ENCODE data around the gene VSIG4.
"Not testable (repeated sequence)": the region's sequence is repeated elsewhere in the genome, so short reads cannot be mapped to it uniquely, and the experiment has no call there.

VSIG4 gene

DNA sequence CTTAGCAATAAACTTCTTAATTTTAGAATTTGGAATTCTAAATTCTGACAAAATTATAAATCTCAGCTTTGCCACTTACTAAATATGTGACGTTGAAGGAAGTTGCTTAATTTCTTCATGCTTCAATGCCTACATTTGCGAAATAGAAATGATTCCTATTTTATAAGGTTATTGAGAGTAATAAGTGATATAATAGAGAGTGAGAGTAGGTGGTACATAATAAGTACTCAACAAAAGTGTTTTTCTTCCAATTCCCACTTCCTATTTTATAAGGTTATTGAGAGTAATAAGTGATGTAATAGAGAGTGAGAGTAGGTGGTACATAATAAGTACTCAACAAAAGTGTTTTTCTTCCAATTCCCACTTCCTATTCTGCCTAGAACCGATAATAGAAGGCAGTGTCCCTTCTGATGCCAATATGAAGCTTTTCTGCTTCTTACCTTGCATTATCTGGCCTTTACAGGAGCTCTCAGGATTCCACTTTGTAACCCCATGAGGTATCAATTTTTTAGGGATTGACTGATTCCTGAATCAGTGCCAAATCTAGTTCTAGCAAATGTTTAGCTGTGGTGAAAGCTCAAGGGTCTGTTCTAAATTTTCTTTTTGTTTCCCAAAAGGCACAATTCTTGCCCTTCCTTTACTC is 31.4 kb downstream of the VSIG4 start:
- DNase-seq, result no peak

DNA sequence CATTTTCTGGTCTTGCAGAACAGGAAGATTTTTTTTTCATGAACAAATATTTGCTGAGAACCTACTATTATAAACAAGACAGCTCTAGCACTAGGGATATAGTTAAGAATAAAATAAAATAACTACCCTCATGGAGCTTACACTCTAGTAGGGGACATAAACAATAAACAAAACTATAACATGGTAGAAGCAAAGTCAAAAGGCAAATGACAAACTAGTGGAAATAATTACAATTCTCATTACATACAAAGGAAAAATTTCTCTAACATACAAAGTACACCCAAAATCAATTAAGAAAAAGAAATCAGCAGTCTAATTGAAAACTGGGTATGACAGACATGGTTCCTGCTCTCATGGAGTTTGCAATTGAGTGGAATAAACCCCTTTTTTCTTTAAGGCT is 32.0 kb downstream of the VSIG4 start:
- no peak for DNase-seq

DNA sequence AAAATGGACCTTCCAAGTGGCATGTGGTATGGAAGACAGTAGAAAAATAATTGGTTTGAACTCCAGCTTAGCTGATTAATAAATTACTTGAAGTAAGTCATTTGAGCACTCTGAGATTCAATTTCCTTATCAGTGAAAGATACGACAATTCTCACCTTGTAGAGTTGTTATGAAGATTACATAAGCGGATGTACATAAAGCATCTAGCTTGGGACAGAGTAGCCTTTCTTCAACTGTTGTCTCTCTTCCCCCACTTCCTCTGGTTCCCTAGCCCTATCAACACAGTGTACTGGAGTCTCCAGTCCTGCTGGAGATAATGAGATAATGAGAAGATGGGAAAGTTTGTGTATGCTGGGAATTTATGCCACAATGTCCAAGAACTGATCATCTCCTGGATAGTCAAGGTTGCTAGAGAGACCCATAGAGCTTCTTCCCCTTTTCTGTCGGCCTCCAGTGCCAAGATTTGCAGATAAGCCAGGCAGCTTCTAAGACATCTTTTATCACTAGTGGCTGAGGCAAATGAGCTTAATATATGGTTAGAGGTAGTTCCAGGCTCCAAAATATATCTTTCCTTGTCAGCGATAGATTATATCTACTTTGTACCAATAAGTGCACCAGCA is 33.9 kb downstream of the VSIG4 start:
- no peak for DNase-seq

DNA sequence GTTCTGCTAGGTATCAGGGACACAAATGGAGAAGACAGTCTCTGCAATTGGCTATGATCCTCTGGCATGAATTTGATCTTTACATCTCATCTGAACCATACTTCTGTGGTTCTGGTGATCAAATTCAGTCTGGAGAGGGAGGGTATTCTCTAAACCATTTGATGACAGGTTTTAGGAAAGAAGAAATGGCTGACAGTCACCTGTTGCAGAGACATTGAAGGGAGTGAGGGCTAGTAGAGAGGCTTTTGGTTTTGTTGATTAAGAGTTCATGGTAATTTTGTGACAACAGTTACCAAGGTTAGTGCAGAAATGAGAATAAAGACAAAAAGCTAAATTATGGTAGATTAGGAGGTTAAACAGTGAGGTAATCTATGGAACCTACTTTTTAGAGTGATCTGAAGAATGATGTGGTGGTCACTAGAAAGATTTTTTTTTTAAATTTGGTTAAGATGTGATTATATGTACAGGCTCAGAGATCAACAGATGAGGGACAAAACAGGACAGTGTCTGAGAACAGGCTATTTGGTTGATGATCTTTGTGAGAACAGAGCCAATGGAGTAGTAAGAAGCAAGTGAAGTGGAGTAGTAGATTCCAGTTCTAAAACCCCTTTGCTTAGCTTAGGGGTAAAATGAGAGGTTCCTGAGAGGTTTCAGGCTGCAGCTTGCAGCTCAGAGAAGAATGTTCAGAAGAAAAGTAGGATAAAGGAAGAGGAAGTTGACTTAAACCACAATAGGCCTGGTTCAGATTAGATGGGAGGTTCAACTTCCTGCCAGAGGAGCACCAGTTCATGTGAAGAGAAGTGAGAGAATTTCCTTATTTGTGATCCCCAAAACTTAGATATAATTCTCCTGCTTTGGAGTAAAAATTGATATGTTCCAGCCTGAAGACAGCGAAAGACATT is 34.7 kb downstream of the VSIG4 start:
- no peak for DNase-seq

DNA sequence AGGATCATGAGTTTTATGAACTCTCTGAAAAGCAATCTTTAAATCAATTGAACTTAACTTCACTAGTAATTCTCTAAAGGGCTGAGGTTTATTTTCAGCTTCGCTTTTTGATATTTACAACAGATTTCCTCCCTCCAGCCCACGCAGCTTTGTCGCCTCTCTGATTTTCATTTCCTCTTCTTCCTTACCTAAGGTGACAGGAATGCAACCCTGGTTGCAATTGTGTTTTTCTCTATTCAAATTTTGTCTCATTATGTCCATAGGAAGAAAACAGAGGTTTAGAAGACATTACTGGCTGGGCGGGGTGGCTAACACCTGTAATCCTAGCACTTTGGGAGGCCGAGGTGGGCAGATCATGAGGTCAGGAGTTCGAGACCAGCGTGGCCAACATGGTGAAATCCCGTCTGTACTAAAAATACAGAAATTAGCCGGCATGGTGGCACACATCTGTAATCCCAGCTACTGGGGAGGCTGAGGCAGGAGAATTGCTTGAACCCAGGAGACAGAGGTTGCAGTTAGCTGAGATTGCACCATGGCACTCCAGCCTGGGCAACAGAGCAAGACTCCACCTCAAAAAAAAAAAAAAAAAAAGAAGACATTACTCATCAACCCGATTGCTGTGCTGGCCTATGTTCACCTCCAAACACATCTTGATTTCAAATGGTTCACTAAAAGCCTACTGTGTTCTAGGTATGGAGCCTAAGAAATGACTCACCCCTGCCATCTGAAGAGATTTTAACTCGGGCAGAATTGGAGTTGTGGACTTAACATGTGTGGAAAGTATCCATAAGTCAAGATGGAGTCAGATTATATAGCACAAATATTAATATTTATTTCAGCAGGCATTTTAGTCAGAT is 36.8 kb downstream of the VSIG4 start:
- no peak for DNase-seq

DNA sequence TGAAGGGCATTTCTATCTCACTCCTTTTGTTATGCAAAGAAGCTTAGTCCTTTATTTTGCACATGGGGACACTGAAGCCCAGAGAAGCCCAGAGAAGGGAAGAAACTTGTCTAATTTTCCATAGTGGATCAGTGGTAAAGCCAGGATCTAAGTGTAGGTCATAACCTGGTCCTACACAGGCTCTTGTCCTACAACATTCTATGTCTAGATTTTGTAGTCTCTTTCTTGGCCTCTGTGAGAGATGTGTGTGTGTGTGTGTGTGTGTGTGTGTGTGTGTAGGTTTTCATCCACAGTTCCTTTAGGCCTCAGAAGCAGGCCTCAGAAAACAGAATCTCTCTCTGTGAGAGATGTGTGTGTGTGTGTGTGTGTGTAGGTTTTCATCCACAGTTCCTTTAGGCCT is 38.3 kb downstream of the VSIG4 start:
- no peak for DNase-seq

DNA sequence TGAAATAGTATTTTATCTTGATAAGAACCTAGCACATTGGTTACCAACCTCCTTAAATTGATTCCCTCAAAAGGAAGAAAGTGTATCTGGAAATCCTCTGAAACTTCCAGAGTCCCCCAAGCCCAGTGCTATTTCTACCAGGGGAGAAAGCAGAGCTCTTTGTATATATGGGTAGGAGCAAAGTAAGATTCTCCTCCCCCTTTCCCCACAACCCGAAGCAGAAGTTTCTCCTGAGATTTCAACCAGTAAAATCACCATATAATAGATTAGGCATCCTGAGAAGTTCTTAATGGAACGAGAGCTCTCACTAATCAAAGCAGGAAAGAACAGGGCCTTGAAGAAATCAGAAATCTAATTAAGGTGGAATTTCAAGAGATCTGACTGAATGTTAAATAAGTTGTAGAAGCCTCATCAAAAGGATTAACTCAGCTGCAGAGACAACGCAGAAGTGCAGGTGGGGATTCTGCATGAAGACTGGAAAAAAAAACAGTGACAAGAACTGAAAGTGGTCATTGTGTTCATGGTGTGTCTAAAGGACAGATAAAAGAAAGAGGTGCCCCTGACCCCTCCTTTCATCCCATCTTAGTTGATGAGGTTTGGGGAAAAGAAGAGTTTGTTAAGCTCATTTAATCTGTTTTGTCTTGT is 39.1 kb downstream of the VSIG4 start:
- no peak for DNase-seq

DNA sequence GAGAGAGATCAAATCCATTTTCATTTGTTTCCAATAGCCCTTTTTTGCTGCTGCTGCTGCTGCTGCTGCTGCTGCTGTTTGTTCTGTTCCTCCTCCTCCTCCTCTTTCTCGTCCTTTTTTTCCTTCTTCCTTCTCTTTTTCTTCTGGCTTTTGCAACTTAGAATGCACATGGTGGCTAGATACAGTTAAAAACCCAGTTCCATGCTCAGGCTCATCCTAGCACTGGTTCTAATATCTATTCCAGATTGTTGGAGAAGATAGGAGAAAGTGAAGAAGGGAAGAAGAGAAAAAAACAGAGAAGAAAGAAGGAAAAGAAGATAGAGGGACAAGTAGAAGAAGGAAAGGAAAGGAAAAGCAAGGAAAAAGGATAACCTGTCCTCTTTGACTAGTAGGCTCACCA is 39.7 kb downstream of the VSIG4 start:
- no peak for DNase-seq

DNA sequence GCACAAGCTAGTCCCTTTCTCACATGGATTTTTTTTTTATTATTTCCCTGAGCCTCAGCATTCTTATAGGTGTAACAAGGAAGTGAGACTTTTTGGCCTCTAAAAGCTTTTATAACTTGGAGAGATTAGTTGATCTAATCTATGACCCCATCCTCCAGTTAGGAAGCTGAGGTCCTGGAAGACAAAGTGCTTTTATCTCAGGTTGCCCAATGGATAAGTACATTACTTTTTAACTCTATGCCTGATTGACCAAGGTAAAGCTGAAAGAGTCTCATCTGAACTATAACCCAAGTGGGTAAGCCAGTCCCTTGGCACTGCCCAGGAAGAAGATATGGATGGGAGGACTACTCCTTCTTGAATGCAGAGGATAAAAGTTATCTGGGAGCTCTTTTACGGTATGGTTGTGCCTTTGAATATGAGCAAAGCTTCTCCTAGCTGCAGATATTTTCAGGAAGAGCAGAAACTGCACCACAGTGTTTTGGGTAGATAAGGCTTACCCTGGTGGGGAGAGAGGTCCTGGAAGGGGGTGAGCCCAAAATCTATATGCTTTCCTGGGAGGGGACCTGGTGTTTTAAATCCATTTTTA is 40.2 kb downstream of the VSIG4 start:
- no peak for DNase-seq

DNA sequence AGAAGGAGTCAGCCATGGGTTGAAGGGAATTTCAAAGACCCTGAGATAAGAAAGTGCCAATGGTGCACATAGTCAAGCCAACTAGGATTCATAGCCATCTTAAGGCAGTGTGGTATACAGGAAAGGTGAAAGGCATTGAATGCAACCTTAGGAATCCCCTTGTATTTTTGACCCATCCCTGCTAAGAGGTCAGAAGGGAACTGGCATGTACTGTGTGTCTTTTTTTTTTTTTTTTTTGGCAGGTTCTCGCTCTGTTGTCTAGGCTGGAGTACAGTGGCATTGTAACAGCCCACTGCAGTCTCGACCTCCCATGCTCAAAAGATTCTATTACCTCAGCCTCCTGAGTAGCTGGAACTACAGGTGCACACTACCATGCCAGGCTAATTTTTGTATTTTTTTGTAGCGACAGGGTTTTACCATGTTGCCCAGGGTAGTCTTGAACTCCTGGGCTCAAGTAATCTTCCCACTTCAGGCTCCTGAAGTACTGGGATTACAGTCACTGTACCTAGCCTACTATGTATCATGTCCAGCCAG is 40.8 kb downstream of the VSIG4 start:
- no peak for DNase-seq

DNA sequence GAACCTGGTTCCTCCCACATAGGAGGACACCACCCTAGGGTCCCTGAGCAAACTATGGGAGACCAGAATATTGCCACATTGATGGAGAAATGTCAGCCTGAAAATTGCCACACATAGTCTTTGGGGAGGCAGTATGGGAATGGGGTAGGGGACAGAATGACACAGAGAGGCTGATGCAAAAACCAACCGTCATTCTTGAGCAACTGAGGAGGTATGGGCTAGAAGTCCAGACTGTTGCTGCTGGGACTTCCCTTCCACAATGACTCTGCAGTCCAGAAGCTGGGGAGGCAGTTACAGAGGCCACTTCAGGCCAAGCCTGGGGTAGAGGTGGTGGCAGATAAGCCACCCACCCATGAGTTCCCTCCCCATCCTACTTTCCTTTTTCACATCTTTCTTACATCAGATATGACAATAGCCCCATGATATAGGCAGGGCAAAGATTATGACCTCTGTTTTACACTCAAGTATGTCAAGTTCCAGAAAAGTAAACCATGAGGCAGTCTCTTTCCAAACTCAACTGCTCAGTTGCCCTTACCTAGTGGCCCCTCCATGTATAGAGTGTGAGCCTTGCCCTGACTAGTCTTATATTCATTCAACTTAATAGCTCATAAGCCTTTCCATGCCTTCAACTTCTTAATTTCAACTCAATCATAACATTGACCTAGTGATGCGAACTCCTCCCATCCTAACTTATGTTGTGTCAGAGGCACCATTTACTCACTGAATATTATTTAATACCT is 41.7 kb downstream of the VSIG4 start:
- no peak for DNase-seq

DNA sequence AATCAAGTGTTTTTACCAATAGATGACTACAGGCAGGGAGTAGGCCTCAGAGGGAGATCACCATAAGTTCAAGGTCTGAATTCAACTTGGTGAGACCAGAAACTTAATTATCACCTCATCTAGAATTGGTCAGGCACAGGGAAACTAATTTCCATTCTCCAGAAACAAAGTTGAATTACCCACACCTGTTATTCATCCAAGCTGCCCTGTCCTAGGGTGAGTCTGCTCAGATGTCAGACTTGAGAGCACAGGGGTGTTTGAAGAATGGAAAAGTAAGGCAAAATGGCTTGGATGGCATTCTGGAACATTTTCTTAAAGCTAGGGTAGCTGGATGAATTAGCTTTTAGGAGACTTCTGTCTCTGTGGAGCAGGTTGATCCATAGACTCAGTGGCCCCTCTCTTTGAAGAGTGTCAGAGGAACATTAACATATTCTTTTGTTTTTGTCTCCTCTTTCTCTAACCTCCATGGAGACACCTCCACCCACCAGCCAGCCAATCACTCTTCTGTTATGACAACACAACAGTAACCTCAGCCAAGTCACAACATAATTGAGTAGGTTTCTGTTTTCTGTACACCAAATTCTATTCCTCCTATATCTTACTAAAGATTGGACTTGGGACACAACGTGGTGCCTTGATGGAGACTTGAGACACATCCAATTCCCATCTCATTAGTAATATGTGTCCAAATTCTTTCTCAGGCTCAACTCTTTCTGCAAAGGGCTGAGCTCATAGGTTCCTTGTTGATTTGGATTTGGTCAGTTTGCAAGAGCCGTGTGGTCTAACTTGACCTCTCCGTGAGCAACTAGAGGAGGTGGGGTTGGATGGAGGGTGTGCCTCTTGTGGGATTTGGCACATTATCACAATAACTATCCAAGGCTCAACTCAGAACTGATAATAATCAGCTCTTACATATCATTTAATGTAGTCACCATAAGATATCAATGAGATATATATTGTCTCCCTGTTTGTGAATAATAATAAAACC is 45.1 kb downstream of the VSIG4 start:
- no peak for DNase-seq

DNA sequence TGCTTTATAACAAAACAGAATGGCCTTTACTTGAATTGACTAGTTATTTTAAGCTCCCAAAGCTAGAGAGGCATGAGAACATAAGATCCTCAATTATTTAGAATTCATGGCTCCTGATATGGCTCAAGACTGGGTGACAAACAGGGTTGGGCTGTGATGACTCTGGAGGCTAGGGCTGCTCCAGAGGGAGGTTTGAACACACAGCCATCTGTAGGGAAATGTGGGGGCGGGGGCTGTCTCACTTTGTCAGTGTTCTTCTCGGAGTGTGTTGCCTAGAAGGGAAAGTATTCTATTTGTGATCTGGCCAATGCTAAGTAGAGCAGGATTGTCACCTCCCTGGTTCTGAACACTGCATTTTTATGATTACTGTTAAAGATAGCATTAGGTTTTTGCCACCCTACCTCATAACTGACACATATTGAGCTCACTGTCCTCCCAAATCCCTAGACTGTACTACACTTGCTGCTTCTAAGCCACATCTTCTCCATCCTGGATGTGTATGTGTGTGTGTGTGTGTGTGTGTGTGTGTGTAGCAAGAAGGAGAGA is 45.9 kb downstream of the VSIG4 start:
- no peak for DNase-seq

DNA sequence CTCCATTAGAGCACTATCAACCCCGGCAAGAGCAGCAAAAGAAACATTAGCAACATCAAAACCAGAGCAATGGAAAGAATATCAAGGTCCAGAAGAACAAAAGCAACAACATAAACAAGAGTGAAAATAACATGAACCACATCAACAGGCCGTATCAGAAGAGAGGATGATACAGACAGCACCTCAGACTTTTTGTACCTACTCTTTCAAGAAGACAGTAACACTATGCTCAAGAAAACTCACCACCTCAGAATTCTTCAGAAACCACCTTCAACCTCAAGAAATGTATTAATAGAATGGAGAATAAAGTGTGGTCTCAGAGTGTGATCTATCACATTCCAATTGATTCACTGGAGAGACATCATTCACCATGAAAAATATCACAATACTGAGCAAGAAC is 46.5 kb downstream of the VSIG4 start:
- no peak for DNase-seq

DNA sequence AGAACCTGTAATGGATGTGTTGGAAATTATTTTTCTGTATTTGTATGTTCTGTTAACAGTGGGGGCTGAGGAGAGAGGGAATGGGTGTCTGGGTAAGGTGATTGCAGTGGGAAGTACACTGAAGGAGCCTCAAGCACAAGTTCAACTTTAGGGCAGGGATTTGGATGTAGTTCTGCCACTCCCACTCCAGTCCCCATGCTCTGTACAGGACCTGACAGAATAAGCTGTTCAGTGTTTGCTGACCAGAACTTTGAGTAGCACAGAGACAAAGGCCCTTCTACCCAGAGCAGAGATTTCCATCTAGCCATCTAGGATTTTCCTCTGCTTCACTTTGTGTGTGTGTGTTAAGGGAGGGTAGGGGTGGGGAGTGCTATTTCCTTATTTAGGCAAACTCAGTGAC is 49.2 kb downstream of the VSIG4 start:
- no peak for DNase-seq

DNA sequence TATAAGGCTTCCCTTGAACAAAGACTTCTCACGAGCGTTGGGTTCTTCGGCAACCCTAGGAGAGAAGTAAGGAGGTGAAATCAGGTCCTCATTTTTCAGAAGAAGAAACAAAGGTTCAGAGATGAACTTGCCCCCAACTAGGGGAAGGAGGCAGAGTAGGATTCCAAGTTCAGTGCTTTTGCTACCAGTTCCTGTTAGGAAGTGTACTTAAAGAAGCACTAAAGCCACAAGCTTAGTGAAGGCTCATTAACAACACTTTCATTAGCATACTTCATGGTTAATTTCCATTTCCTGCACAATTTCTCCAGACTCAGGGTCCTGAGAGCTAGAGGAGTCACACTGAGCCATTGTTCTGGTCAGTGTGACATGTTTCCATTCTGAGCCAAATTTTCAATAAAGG is 52.1 kb downstream of the VSIG4 start:
- DNase-seq, result no peak

DNA sequence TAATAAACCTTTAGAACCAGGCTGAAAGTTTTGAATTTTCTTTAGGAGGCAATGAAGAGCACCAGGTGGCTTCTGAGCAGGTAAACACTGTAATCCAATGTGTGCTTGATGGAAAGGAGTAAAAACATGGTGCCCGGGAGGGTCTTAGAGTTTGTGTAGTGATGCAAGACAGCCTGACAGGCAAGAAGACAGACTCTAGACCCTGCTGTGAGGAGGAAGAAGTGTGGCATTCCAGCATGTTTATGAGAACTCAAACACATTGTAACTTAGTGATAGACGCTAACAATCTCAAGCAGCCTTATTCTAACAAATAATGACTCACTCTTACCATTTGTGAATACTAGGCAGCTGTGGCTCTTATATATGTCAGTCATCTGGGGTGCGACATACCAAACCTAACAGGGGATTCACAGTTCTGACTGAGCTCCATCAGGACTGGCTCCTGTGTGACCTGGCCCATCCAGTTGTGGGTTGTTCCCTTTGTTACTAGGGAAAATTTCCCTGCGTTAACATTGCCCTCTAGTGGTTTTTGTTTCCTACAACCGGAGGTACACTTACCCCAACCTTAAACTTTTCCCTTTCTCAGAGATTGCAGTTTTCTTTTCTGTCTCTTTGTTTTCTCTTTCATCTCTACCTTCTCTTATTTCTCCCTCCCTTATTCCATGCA is 53.8 kb downstream of the VSIG4 start:
- peak in 1 of 14 donors; percentile 8 for DNase-seq

DNA sequence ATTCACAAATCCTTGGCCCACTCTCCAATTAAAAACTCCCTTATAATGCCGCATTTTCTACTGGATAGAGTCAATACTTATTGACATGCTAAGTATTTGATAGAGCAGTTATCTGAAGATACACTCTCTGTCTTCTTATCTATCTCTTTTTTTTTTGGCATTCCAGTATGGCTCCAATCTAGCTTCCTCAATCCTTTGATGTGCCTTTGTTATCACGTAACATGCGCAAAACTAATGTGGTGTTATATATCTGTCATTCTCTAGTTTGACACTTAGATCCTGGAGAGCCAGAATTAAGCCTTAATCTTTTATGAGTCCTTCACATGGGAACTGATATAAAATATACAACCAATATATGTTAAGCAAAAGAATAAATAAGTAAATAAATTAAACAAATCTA is 54.7 kb downstream of the VSIG4 start:
- no peak for DNase-seq

DNA sequence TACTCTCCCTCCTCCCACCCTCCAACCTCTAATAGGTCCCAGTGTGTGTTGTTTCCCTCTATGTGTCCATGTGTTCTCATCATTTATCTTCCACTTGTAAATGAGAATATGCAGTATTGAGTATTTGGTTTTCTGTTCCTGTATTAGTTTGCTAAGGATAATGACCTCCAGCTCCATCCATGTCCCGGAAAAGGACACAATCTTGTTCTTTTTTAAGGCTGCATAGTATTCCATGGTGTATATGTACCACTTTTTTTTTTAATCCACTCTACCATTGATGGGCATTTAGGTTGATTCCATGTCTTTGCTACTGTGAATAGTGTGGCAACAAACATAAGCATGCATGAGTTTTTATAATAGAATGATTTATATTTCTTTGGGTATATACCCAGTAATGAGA is 62.7 kb downstream of the VSIG4 start:
- not testable (repeated sequence) for DNase-seq
